Activated naive CD4-positive, alpha-beta T cell treated with anti-CD3 and anti-CD28 coated beads for 36 hours (primary cell): ENCODE results near the gene COL10A1. TPM values are rescaled to one million over a fixed set of nuclear protein-coding genes. Genes with fewer than 3 reads are reported as not detected.

Experiments
- CTCF ChIA-PET: fragments of 350-600 bp; sonication (Branson Sonifier 250); formaldehyde crosslinking; loops from one replicate; lab custom pipeline; 2021; ENCODE audit warnings: antibody characterized with exemption; lab: Charles Lee
- DNase-seq: peaks from one replicate; pipeline ENCODE4 v3.0.0-alpha.2; 2020
- H3K27ac Mint-ChIP-seq: one replicate; pipeline ENCODE4 v1.8.0; 2021; ENCODE audit warnings: mild to moderate bottlenecking, mixed read lengths
- H3K27me3 Mint-ChIP-seq: one replicate; pipeline ENCODE4 v1.8.0; 2021; ENCODE audit warnings: low read depth, mixed read lengths
- H3K36me3 Mint-ChIP-seq: one replicate; pipeline ENCODE4 v1.8.0; 2021; ENCODE audit warnings: low read depth, mixed read lengths
- H3K4me1 Mint-ChIP-seq: one replicate; pipeline ENCODE4 v1.8.0; 2021; ENCODE audit warnings: low read depth, mixed read lengths
- H3K4me3 Mint-ChIP-seq: one replicate; pipeline ENCODE4 v1.8.0; 2021; ENCODE audit warnings: mild to moderate bottlenecking, moderate library complexity, mixed read lengths
- H3K9me3 Mint-ChIP-seq: one replicate; pipeline ENCODE4 v1.8.0; 2021; ENCODE audit warnings: mixed read lengths
- intact Hi-C: fragments of 100-400 bp; cut with micrococcal nuclease; formaldehyde crosslinking; loops from one replicate; pipeline ENCODE4 v1.15.1; 2023
- total RNA-seq, 2 experiments: library from RNA; stranded (reverse); gene quantifications; one replicate each; pipeline ENCODE4 v1.2.3, GENCODE V29; 2021

The COL10A1 gene
- not detected for total RNA-seq

- H3K4me3 Mint-ChIP-seq, result no peak within 1 kb of the TSS
- no peaks in the 10 kb centered on the region for H3K9me3 Mint-ChIP-seq
- peaks cover 4% of the 10 kb centered on the region for H3K4me1 Mint-ChIP-seq
- intact Hi-C loops, result no loop called here
- CTCF ChIA-PET, result no interaction called here
- H3K27ac Mint-ChIP-seq, result no peak within 1 kb of the TSS
- H3K36me3 Mint-ChIP-seq, result peaks cover 5% of the 10 kb centered on the region
- no peak for DNase-seq
- H3K27me3 Mint-ChIP-seq, result no peaks in the 10 kb centered on the region
Observed at GRCh38 chr6:116126032-116126431, at the start of gene COL10A1. Gene COL10A1 (minus strand): TSS chr6:116126132. CDS start chr6:116125492, 640 bp downstream.

- Mint-ChIP-seq H3K4me1 (no peaks in the 10 kb centered on the region), H3K4me3 (no peak overlapping the region), H3K9me3 (peaks cover 12% of the 10 kb centered on the region), H3K27me3 (no peaks in the 10 kb centered on the region), H3K36me3 (peaks cover 31% of the 10 kb centered on the region), H3K27ac (no peak overlapping the region)
- DNase-seq, result no peak
- CTCF ChIA-PET, result no interaction called here
- intact Hi-C loops, result no loop called here
Observed at GRCh38 chr6:116175344-116175743, 49.4 kb upstream of the COL10A1 start.

- Mint-ChIP-seq H3K27me3 (no peaks in the 10 kb centered on the region), H3K9me3 (peaks cover 12% of the 10 kb centered on the region), H3K4me1 (no peaks in the 10 kb centered on the region), H3K4me3 (no peak overlapping the region), H3K36me3 (peaks cover 33% of the 10 kb centered on the region), H3K27ac (no peak overlapping the region)
- intact Hi-C loops, result no loop called here
- CTCF ChIA-PET, result no interaction called here
- DNase-seq, result no peak
Observed at GRCh38 chr6:116173928-116174327, 48.0 kb upstream of the COL10A1 start.

GRCh38 chr6:116170358-116171057 is 44.6 kb upstream of the COL10A1 start:
- Mint-ChIP-seq H3K36me3 (peaks cover 35% of the 10 kb centered on the region), H3K4me3 (no peak overlapping the region)

GRCh38 chr6:116169880-116170279 is 43.9 kb upstream of the COL10A1 start:
- intact Hi-C loops, result no loop called here
- CTCF ChIA-PET, result no interaction called here
- Mint-ChIP-seq H3K4me3 (no peak overlapping the region), H3K27ac (no peak overlapping the region), H3K4me1 (no peaks in the 10 kb centered on the region), H3K36me3 (peaks cover 31% of the 10 kb centered on the region), H3K9me3 (peaks cover 8% of the 10 kb centered on the region), H3K27me3 (no peaks in the 10 kb centered on the region)
- no peak for DNase-seq

More at GRCh38 chr6:116170358-116171057, 44.6 kb upstream of the COL10A1 start:
- Mint-ChIP-seq H3K27ac (no peak overlapping the region), H3K4me1 (no peaks in the 10 kb centered on the region), H3K9me3 (peaks cover 12% of the 10 kb centered on the region), H3K27me3 (no peaks in the 10 kb centered on the region)
- DNase-seq, result no peak
- intact Hi-C loops, result no loop called here
- CTCF ChIA-PET, result no interaction called here

- no peaks in the 10 kb centered on the region for H3K4me1 Mint-ChIP-seq
- no peak overlapping the region for H3K4me3 Mint-ChIP-seq
- no peak overlapping the region for H3K27ac Mint-ChIP-seq
- peaks cover 18% of the 10 kb centered on the region for H3K9me3 Mint-ChIP-seq
- intact Hi-C loops, result no loop called here
- H3K27me3 Mint-ChIP-seq, result no peaks in the 10 kb centered on the region
- CTCF ChIA-PET, result no interaction called here
- DNase-seq, result no peak
- H3K36me3 Mint-ChIP-seq, result peaks cover 32% of the 10 kb centered on the region
Observed at GRCh38 chr6:116168148-116168547, 42.2 kb upstream of the COL10A1 start.

GRCh38 chr6:116166369-116166768 is 40.4 kb upstream of the COL10A1 start:
- no peak for DNase-seq
- Mint-ChIP-seq H3K36me3 (peaks cover 38% of the 10 kb centered on the region), H3K4me1 (no peaks in the 10 kb centered on the region), H3K27ac (no peak overlapping the region), H3K4me3 (no peak overlapping the region), H3K27me3 (no peaks in the 10 kb centered on the region), H3K9me3 (peaks cover 19% of the 10 kb centered on the region)
- CTCF ChIA-PET, result no interaction called here
- intact Hi-C loops, result no loop called here

GRCh38 chr6:116165596-116165995 is 39.7 kb upstream of the COL10A1 start:
- no peaks in the 10 kb centered on the region for H3K27me3 Mint-ChIP-seq
- no peak for DNase-seq
- H3K4me3 Mint-ChIP-seq, result no peak overlapping the region
- no peaks in the 10 kb centered on the region for H3K4me1 Mint-ChIP-seq
- peaks cover 36% of the 10 kb centered on the region for H3K36me3 Mint-ChIP-seq
- H3K9me3 Mint-ChIP-seq, result peaks cover 19% of the 10 kb centered on the region
- CTCF ChIA-PET, result no interaction called here
- intact Hi-C loops, result no loop called here
- H3K27ac Mint-ChIP-seq, result no peak overlapping the region

GRCh38 chr6:116159782-116160524 is 34.0 kb upstream of the COL10A1 start:
- Mint-ChIP-seq H3K9me3 (peaks cover 23% of the 10 kb centered on the region), H3K4me1 (peaks cover 5% of the 10 kb centered on the region), H3K36me3 (peaks cover 46% of the 10 kb centered on the region), H3K27ac (no peak overlapping the region), H3K4me3 (no peak overlapping the region), H3K27me3 (no peaks in the 10 kb centered on the region)
- no peak for DNase-seq
- CTCF ChIA-PET, result no interaction called here
- intact Hi-C loops, result no loop called here

- intact Hi-C loops, result no loop called here
Observed at GRCh38 chr6:116158641-116159040, 32.7 kb upstream of the COL10A1 start.

GRCh38 chr6:116157391-116157790 is 31.5 kb upstream of the COL10A1 start:
- Mint-ChIP-seq H3K27me3 (no peaks in the 10 kb centered on the region), H3K4me3 (no peak overlapping the region), H3K27ac (no peak overlapping the region), H3K36me3 (peaks cover 34% of the 10 kb centered on the region), H3K4me1 (peaks cover 5% of the 10 kb centered on the region), H3K9me3 (peaks cover 9% of the 10 kb centered on the region)
- CTCF ChIA-PET, result no interaction called here
- intact Hi-C loops, result no loop called here
- DNase-seq, result no peak

More at GRCh38 chr6:116158641-116159040, 32.7 kb upstream of the COL10A1 start:
- Mint-ChIP-seq H3K4me3 (no peak overlapping the region), H3K9me3 (peaks cover 14% of the 10 kb centered on the region), H3K27ac (no peak overlapping the region), H3K36me3 (peaks cover 40% of the 10 kb centered on the region), H3K4me1 (peaks cover 5% of the 10 kb centered on the region), H3K27me3 (no peaks in the 10 kb centered on the region)
- CTCF ChIA-PET, result no interaction called here
- DNase-seq, result no peak

- intact Hi-C loops, result no loop called here
- Mint-ChIP-seq H3K9me3 (peaks cover 9% of the 10 kb centered on the region), H3K27me3 (no peaks in the 10 kb centered on the region), H3K4me1 (peaks cover 5% of the 10 kb centered on the region), H3K27ac (no peak overlapping the region), H3K36me3 (peaks cover 26% of the 10 kb centered on the region), H3K4me3 (no peak overlapping the region)
- DNase-seq, result no peak
- CTCF ChIA-PET, result no interaction called here
Observed at GRCh38 chr6:116156405-116157326, 30.7 kb upstream of the COL10A1 start.
